SK-N-SH (cell line): ENCODE results near the gene CALCB.

Experiments
- CTCF ChIP-seq: fragments of 200-600 bp; sonication (generic); IDR thresholded peaks from 2 replicates; pipeline ENCODE4 v1.6.1; 2017; ENCODE audit warnings: antibody characterized with exemption, mild to moderate bottlenecking, moderate library complexity
- EP300 ChIP-seq, 2 experiments: IDR thresholded peaks; 2 replicates each; pipeline versions ENCODE4 v1.4.0 to v1.6.1; 2012; ENCODE audit warnings: borderline replicate concordance in 1 of 2, low read depth in 1 of 2, low read length in 1 of 2
- FOXM1 ChIP-seq: IDR thresholded peaks from 2 replicates; pipeline ENCODE4 v1.4.0; 2012; ENCODE audit warnings: low read depth, mild to moderate bottlenecking
- MAX ChIP-seq: IDR thresholded peaks from 2 replicates; pipeline ENCODE4 v1.4.0; 2012; ENCODE audit warnings: low read depth
- POLR2AphosphoS5 ChIP-seq: IDR thresholded peaks from 2 replicates; pipeline ENCODE4 v1.6.1; 2012; ENCODE audit warnings: low read depth, low read length
- TCF12 ChIP-seq: IDR thresholded peaks from 2 replicates; pipeline ENCODE4 v1.4.0; 2012

GRCh38 chr11:15038963-15039362, 34.4 kb upstream of the CALCB start:
- TF ChIP-seq POLR2AphosphoS5, result no peak
- no peak for TF ChIP-seq EP300 (IDR thresholded peaks at IDR 0.05; ENCODE audit: borderline replicate concordance in 1 of 2, low read depth in 1 of 2, low read length in 1 of 2)
- no peak for TF ChIP-seq CTCF
- no peak for TF ChIP-seq FOXM1
- no peak for TF ChIP-seq MAX
- no peak for TF ChIP-seq TCF12
